Endothelial cell of umbilical vein (primary cell): ENCODE measurements around the gene SLC22A3. TPM values are rescaled to one million over a fixed set of nuclear protein-coding genes. Genes with fewer than 3 reads are reported as not detected.

Experiments
- BruUV-seq: library from RNA; stranded (reverse); fragments of 400-500 nt; replicated peaks from 2 replicates; lab custom pipeline; 2021; lab: Mats Ljungman, UMichigan
- CTCF ChIA-PET: fragments of 300-600, 350-600 bp; sonication (Branson Sonifier 250); formaldehyde crosslinking; loops from one replicate; lab custom pipeline; 2021; ENCODE audit warnings: antibody characterized with exemption, inconsistent platforms; lab: Charles Lee
- POLR2A ChIA-PET: fragments of 300-600, 350-600 bp; sonication (Branson Sonifier 250); formaldehyde crosslinking; loops from one replicate; lab custom pipeline; 2021; ENCODE audit warnings: antibody characterized with exemption, inconsistent platforms; lab: Charles Lee
- DNase-seq: peaks from one replicate; pipeline ENCODE4 v3.0.0-alpha.2; 2011; ENCODE audit warnings: low read depth, low spot score
- FAIRE-seq: peaks from 2 replicates; lab custom pipeline; 2011; peaks lifted over from hg19 to GRCh38; lab: Jason Lieb, UNC
- H2AFZ ChIP-seq: 2 replicates; pipeline ENCODE4 v1.6.0; 2012; ENCODE audit warnings: low read depth, low read length, control low read depth, inconsistent platforms
- H3K27ac ChIP-seq: 2 replicates; pipeline ENCODE4 v1.5.1; 2011; ENCODE audit warnings: low read depth, mild to moderate bottlenecking, control low read depth, low read length, moderate library complexity; ENCODE audit not compliant: insufficient read depth
- H3K27me3 ChIP-seq, 2 experiments: 2 replicates each; pipeline versions ENCODE4 v1.6.0 to v1.6.1; 2011; ENCODE audit warnings: low read length in 2 of 2, mixed read lengths in 1 of 2; ENCODE audit not compliant: control insufficient read depth in 2 of 2, insufficient read depth in 2 of 2
- H3K36me3 ChIP-seq, 2 experiments: 2 replicates in 1 of 2; 3 replicates in 1 of 2; pipeline ENCODE4 v1.5.1; 2011; ENCODE audit warnings: low read length in 2 of 2, mild to moderate bottlenecking in 1 of 2, moderate library complexity in 1 of 2; ENCODE audit not compliant: control insufficient read depth in 2 of 2, insufficient read depth in 2 of 2; ENCODE audit errors: extremely low read depth in 1 of 2
- H3K4me1 ChIP-seq: 3 replicates; pipeline ENCODE4 v1.5.1; 2011; ENCODE audit warnings: mild to moderate bottlenecking, low read length; ENCODE audit not compliant: control insufficient read depth, insufficient read depth; ENCODE audit errors: extremely low read depth
- H3K4me2 ChIP-seq: 2 replicates; pipeline ENCODE4 v1.6.1; 2011; ENCODE audit warnings: low read length, control low read depth, mixed read lengths; ENCODE audit not compliant: insufficient read depth
- H3K4me3 ChIP-seq, 3 experiments: fragments of 200-600 bp in 1 of 3; sonication (generic), shearing (Covaris generic) in 1 of 3; replicated peaks in 1 of 3; 2 replicates each; pipeline ENCODE4 v1.5.1; 2011 to 2016; ENCODE audit warnings: control low read depth in 3 of 3, low read length in 3 of 3, mild to moderate bottlenecking in 2 of 3, inconsistent platforms in 1 of 3, low read depth in 1 of 3, moderate library complexity in 1 of 3; ENCODE audit not compliant: insufficient read depth in 1 of 3
- H3K79me2 ChIP-seq: 2 replicates; pipeline ENCODE4 v1.6.0; 2012; ENCODE audit warnings: low read length, inconsistent platforms; ENCODE audit not compliant: control insufficient read depth, insufficient read depth
- H3K9ac ChIP-seq: replicated peaks from 2 replicates; pipeline ENCODE3; 2011; ENCODE audit warnings: low read length, control low read depth; ENCODE audit not compliant: insufficient read depth; ENCODE audit errors: extremely low read depth
- H3K9me1 ChIP-seq: replicated peaks from 3 replicates; pipeline ENCODE4 v1.6.0; 2011; ENCODE audit warnings: mild to moderate bottlenecking, low read length; ENCODE audit not compliant: control insufficient read depth, insufficient read depth; ENCODE audit errors: extremely low read depth
- H3K9me3 ChIP-seq: replicated peaks from 2 replicates; pipeline ENCODE4 v1.5.1; 2012; ENCODE audit warnings: low read length, inconsistent platforms; ENCODE audit not compliant: control insufficient read depth, insufficient read depth
- H4K20me1 ChIP-seq: replicated peaks from 2 replicates; pipeline ENCODE3; 2011; ENCODE audit warnings: mild to moderate bottlenecking, low read length; ENCODE audit not compliant: control insufficient read depth, insufficient read depth; ENCODE audit errors: extremely low read depth
- EZH2 ChIP-seq: IDR thresholded peaks from 2 replicates; pipeline ENCODE4 v1.6.1; 2012; ENCODE audit warnings: borderline replicate concordance, low read depth, mild to moderate bottlenecking, moderate library complexity, low read length, inconsistent platforms; ENCODE audit not compliant: severe bottlenecking
- FOS ChIP-seq: IDR thresholded peaks from 2 replicates; pipeline ENCODE4 v1.6.1; 2011; ENCODE audit warnings: mild to moderate bottlenecking, low read length, moderate library complexity, borderline replicate concordance; ENCODE audit not compliant: insufficient read depth
- GATA2 ChIP-seq: IDR thresholded peaks from 2 replicates; pipeline ENCODE4 v1.7.0; 2011; ENCODE audit warnings: low read depth, mild to moderate bottlenecking, moderate library complexity, mixed read lengths, low read length; ENCODE audit not compliant: insufficient read length, insufficient read depth
- JUN ChIP-seq: IDR thresholded peaks from 2 replicates; pipeline ENCODE4 v1.6.1; 2011; ENCODE audit warnings: borderline replicate concordance, low read depth; ENCODE audit not compliant: insufficient read length, insufficient read depth
- MYC ChIP-seq: IDR thresholded peaks from one replicate; pipeline ENCODE4 v1.6.1; 2011; ENCODE audit warnings: mild to moderate bottlenecking, low read depth, low read length
- POLR2A ChIP-seq: IDR thresholded peaks from 2 replicates; pipeline ENCODE4 v1.6.1; 2012; ENCODE audit warnings: low read depth, mild to moderate bottlenecking, control low read depth, low read length
- POLR2AphosphoS5 ChIP-seq: IDR thresholded peaks from 2 replicates; pipeline ENCODE4 v1.6.1; 2012; ENCODE audit warnings: low read depth, mild to moderate bottlenecking, control low read depth, low read length, moderate library complexity; ENCODE audit not compliant: insufficient read depth
- dilution Hi-C: fragments of 300-500 bp; cut with MboI; formaldehyde crosslinking; loops from one replicate; pipeline ENCODE4 v1.15.0; 2019; ENCODE audit warnings: low sequenced_read_pairs; ENCODE audit not compliant: extremely low pct_ligation_motif_present
- intact Hi-C: fragments of 100-400 bp; cut with micrococcal nuclease; formaldehyde crosslinking; loops from one replicate; pipeline ENCODE4 v1.10.0; 2022
- polyA plus RNA-seq, 4 experiments: library from polyadenylated mRNA; depleted of rRNA in 3 of 4; stranded (reverse) in 3 of 4; unstranded in 1 of 4; fragments of >200 nt; gene quantifications; 2 replicates each; pipeline versions ENCODE4 v1.2.1 to v1.2.3, GENCODE V29; 2011 to 2012; ENCODE audit warnings: missing spikeins in 1 of 4
- total RNA-seq: library from RNA; stranded (reverse); gene quantifications from 2 replicates; pipeline ENCODE4 v1.2.3, GENCODE V29; 2021
- TF ChIP-seq, protein P1 (sequence below), 2 donors: IDR thresholded peaks; 1 replicate in 1 of 2; 2 replicates in 1 of 2; pipeline ENCODE4 v1.5.1; 2011; ENCODE audit warnings: low read length in 2 of 2, mild to moderate bottlenecking in 2 of 2, moderate library complexity in 2 of 2, control low read depth in 1 of 2, inconsistent platforms in 1 of 2, low read depth in 1 of 2; ENCODE audit not compliant: insufficient read depth in 1 of 2; ENCODE audit errors: extremely low read depth in 1 of 2
- TF ChIP-seq, protein P2 (sequence below): IDR thresholded peaks from 2 replicates; pipeline ENCODE4 v1.6.1; 2011; ENCODE audit not compliant: insufficient read depth, insufficient read length

SLC22A3 gene
- total and polyA plus RNA-seq, 2 donors (not counting 3 experiments of a cell fraction or from before 2014, with no cell fraction given) = not detected

DNA sequence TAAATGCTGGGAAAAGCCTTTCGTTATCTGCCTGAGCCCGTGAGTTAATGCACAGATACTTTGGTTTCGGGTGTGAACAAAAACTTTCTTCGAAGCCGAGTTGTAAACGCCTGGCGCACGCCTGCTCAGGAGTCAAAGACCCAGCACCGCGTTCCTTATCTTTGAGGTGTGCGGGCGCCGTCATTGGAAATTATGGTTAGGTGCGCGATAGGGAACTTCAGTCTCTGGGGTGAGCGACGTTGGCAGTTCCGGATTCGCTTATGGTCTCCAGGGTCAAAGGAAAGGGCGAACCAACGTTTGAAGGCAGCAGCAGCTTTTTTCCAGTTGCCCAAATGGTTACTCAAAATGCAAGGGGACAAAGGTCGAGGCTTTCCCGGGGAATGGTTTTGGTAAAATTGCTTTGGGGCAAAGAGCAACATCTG, 853 bp downstream of the SLC22A3 start:
- H3K9me1 ChIP-seq = no peaks in the 10 kb centered on the region
- H2AFZ ChIP-seq = no peak overlapping the region
- DNase-seq = no peak
- no TSS peak for BruUV-seq
- H3K27ac ChIP-seq = no peak overlapping the region
- dilution Hi-C loops (no loop called here), intact Hi-C loops (no loop called here)
- no peak overlapping the region for H3K9ac ChIP-seq
- H3K79me2 ChIP-seq = no peaks in the 10 kb centered on the region
- no peaks in the 10 kb centered on the region for H3K9me3 ChIP-seq
- no peak for TF ChIP-seq EZH2
- no peak for TF ChIP-seq MYC
- TF ChIP-seq, protein P1, sequence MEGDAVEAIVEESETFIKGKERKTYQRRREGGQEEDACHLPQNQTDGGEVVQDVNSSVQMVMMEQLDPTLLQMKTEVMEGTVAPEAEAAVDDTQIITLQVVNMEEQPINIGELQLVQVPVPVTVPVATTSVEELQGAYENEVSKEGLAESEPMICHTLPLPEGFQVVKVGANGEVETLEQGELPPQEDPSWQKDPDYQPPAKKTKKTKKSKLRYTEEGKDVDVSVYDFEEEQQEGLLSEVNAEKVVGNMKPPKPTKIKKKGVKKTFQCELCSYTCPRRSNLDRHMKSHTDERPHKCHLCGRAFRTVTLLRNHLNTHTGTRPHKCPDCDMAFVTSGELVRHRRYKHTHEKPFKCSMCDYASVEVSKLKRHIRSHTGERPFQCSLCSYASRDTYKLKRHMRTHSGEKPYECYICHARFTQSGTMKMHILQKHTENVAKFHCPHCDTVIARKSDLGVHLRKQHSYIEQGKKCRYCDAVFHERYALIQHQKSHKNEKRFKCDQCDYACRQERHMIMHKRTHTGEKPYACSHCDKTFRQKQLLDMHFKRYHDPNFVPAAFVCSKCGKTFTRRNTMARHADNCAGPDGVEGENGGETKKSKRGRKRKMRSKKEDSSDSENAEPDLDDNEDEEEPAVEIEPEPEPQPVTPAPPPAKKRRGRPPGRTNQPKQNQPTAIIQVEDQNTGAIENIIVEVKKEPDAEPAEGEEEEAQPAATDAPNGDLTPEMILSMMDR (IDR thresholded peaks at IDR 0.05; ENCODE audit: extremely low read depth in 1 of 2, insufficient read depth in 1 of 2, low read depth in 1 of 2, low read length in 2 of 2) = no peak
- TF ChIP-seq POLR2A = no peak
- TF ChIP-seq, protein P2, sequence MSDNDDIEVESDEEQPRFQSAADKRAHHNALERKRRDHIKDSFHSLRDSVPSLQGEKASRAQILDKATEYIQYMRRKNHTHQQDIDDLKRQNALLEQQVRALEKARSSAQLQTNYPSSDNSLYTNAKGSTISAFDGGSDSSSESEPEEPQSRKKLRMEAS = no peak
- no peak for TF ChIP-seq FOS
- TF ChIP-seq JUN = no peak
- TF ChIP-seq GATA2 = no peak
- no peak for TF ChIP-seq POLR2AphosphoS5
- no peak overlapping the region for H3K4me3 ChIP-seq
- peak overlapping the region; percentile 6 for H3K4me2 ChIP-seq
- no peaks in the 10 kb centered on the region for H3K36me3 ChIP-seq
- no peaks in the 10 kb centered on the region for H3K4me1 ChIP-seq
- FAIRE-seq = no peak
- peaks cover 8 to 14% of the 10 kb centered on the region in 2 experiments for H3K27me3 ChIP-seq
- no peaks in the 10 kb centered on the region for H4K20me1 ChIP-seq
- CTCF ChIA-PET = no interaction called here
- POLR2A ChIA-PET = no interaction called here
